K562 (cell line): ENCODE data around the gene CCDC158. TPM values are rescaled to one million over a fixed set of nuclear protein-coding genes. Genes with fewer than 3 reads are reported as not detected.

Experiments
- ATAC-seq: fragments of 200-7000 bp; cut with Tn5 transposase; 3 replicates; pipeline ENCODE4 v1.9.1; 2020; ENCODE audit warnings: moderate library complexity
- BruUV-seq: library from RNA; stranded (reverse); fragments of 400-500 nt; replicated peaks from 2 replicates; lab custom pipeline; 2021; lab: Mats Ljungman, UMichigan
- CTCF ChIA-PET: fragments of 300-600 bp; formaldehyde crosslinking; extraction: SDS; loops from one replicate; lab custom pipeline; 2021; ENCODE audit warnings: low intra/inter-chr PET ratio; lab: Yijun Ruan, JAX
- POLR2A ChIA-PET: fragments of 300-600, 350-650 bp; sonication (Branson Sonifier 250); formaldehyde crosslinking; extraction: SDS; loops from one replicate; lab custom pipeline; 2021; ENCODE audit warnings: antibody characterized with exemption, inconsistent platforms; lab: Yijun Ruan, JAX
- DNase-seq, 4 experiments: peaks; one replicate each; pipeline versions ENCODE4 v3.0.0 to v3.0.0-alpha.2; 2011 to 2018; ENCODE audit warnings: low spot score in 3 of 4, mixed read lengths in 3 of 4; ENCODE audit errors: extremely low read depth in 1 of 4
- FAIRE-seq: peaks from 2 replicates; lab custom pipeline; 2011; peaks lifted over from hg19 to GRCh38; lab: Jason Lieb, UNC
- H2AFZ ChIP-seq: 2 replicates; pipeline ENCODE4 v1.6.0; 2011; ENCODE audit warnings: low read depth, low read length, control low read depth, inconsistent platforms
- H3K27ac ChIP-seq: fragments of 200-600 bp; 3 replicates; pipeline ENCODE4 v1.8.0; 2011; ENCODE audit warnings: low read depth, mild to moderate bottlenecking, control low read depth, inconsistent platforms, low read length, moderate library complexity, mixed read lengths; ENCODE audit errors: extremely low read depth
- H3K27me3 ChIP-seq, 2 experiments: fragments of 300-600 bp in 1 of 2; 2 replicates in 1 of 2; 3 replicates in 1 of 2; pipeline versions ENCODE4 v1.6.0 to v1.8.0; 2011; ENCODE audit warnings: inconsistent platforms in 2 of 2, low read length in 2 of 2, mild to moderate bottlenecking in 1 of 2, mixed read lengths in 1 of 2, moderate library complexity in 1 of 2; ENCODE audit not compliant: control insufficient read depth in 2 of 2, insufficient read depth in 2 of 2
- H3K36me3 ChIP-seq: fragments of 300-600 bp; 3 replicates; pipeline ENCODE4 v1.8.0; 2011; ENCODE audit warnings: mild to moderate bottlenecking, low read length, inconsistent platforms; ENCODE audit not compliant: control insufficient read depth, insufficient read depth
- H3K4me1 ChIP-seq, 2 experiments: fragments of 200-600 bp in 1 of 2; replicated peaks in 1 of 2; 2 replicates in 1 of 2; 3 replicates in 1 of 2; pipeline versions ENCODE4 v1.5.1 to v1.8.0; 2011; ENCODE audit warnings: inconsistent platforms in 2 of 2, low read length in 2 of 2, mild to moderate bottlenecking in 1 of 2, mixed read lengths in 1 of 2, moderate library complexity in 1 of 2; ENCODE audit not compliant: control insufficient read depth in 2 of 2, insufficient read depth in 2 of 2
- H3K4me2 ChIP-seq: 2 replicates; pipeline ENCODE4 v1.6.1; 2011; ENCODE audit warnings: low read length, control low read depth, inconsistent platforms, mixed read lengths; ENCODE audit not compliant: insufficient read depth
- H3K4me3 ChIP-seq: fragments of 200-600 bp; sonication (generic), shearing (Covaris generic); 2 replicates; pipeline ENCODE4 v1.5.1; 2016; ENCODE audit warnings: control low read depth, inconsistent platforms
- H3K79me2 ChIP-seq: fragments of 200-600 bp; 3 replicates; pipeline ENCODE4 v1.8.0; 2011; ENCODE audit warnings: low read length, inconsistent platforms; ENCODE audit not compliant: control insufficient read depth, insufficient read depth
- H3K9ac ChIP-seq, 2 experiments: 2 replicates each; pipeline versions ENCODE4 v1.6.0 to v1.6.1; 2011; ENCODE audit warnings: low read depth in 2 of 2, low read length in 2 of 2, control low read depth in 1 of 2, inconsistent platforms in 1 of 2, mild to moderate bottlenecking in 1 of 2, mixed read lengths in 1 of 2; ENCODE audit not compliant: insufficient read depth in 1 of 2
- H3K9me1 ChIP-seq: one replicate; pipeline ENCODE4 v1.6.0; 2011; ENCODE audit warnings: inconsistent platforms, mild to moderate bottlenecking, low read length, moderate library complexity; ENCODE audit not compliant: control insufficient read depth, insufficient read depth
- H3K9me3 ChIP-seq: replicated peaks from 2 replicates; pipeline ENCODE4 v1.5.1; 2011; ENCODE audit warnings: low read depth, low read length, inconsistent platforms; ENCODE audit not compliant: control insufficient read depth, insufficient read depth
- H4K20me1 ChIP-seq: replicated peaks from 2 replicates; pipeline ENCODE4 v1.6.1; 2011; ENCODE audit warnings: low read length, inconsistent platforms, mixed read lengths; ENCODE audit not compliant: control insufficient read depth, insufficient read depth
- E2F3 ChIP-seq: fragments of 250-450 bp; sonication (Bioruptor Pico); IDR thresholded peaks from 2 replicates; pipeline ENCODE4 v1.4.0; 2020; ENCODE audit warnings: mild to moderate bottlenecking
- MYNN ChIP-seq, 2 experiments: sonication (generic); formaldehyde crosslinking in 1 of 2; IDR thresholded peaks; 2 replicates each; pipeline versions ENCODE4 v1.5.0 to v1.6.1; 2016 to 2020; ENCODE audit warnings: antibody characterized with exemption in 1 of 2, missing genetic modification reagents in 1 of 2
- NR4A1 ChIP-seq, 2 experiments: fragments of 250-450 bp in 1 of 2; fragments of 450-650 bp in 1 of 2; sonication (Bioruptor Pico) in 1 of 2; IDR thresholded peaks; 2 replicates each; pipeline versions ENCODE4 v1.4.0 to v1.6.1; 2016 to 2020; ENCODE audit warnings: mild to moderate bottlenecking in 2 of 2, missing compliant biosample characterization in 1 of 2, missing genetic modification characterization in 1 of 2, moderate library complexity in 1 of 2
- PHF20 ChIP-seq: fragments of 450-650 bp; IDR thresholded peaks from 2 replicates; pipeline ENCODE4 v1.6.1; 2018; ENCODE audit not compliant: partially characterized antibody
- RFX5 ChIP-seq: IDR thresholded peaks from 2 replicates; pipeline ENCODE4 v1.6.1; 2011; ENCODE audit warnings: low read depth, mild to moderate bottlenecking, improper control_type of control experiment, low read length
- TOE1 ChIP-seq, 2 experiments: fragments of 450-650 bp in 1 of 2; sonication (generic) in 1 of 2; formaldehyde crosslinking in 1 of 2; IDR thresholded peaks; 2 replicates each; pipeline versions ENCODE4 v1.7.1 to v1.8.0; 2016 to 2022; ENCODE audit warnings: borderline replicate concordance in 2 of 2, mild to moderate bottlenecking in 2 of 2, antibody characterized with exemption in 1 of 2, inconsistent platforms in 1 of 2, low read depth in 1 of 2, missing genetic modification reagents in 1 of 2, moderate library complexity in 1 of 2
- ZFPM2 ChIP-seq: fragments of 250-450 bp; sonication (Bioruptor Pico); IDR thresholded peaks from 2 replicates; pipeline ENCODE4 v1.5.1; 2022; ENCODE audit warnings: mild to moderate bottlenecking
- WGBS: fragments of 100-300 bp; shearing (Covaris generic); methylation state at CpG from one replicate; pipeline ENCODE4 v1.1.6; 2016; ENCODE audit warnings: low coverage, mixed read lengths; ENCODE audit not compliant: insufficient coverage; ENCODE audit errors: missing lambda C conversion rate; 5-methylcytosine and 5-hydroxymethylcytosine counted together
- in situ Hi-C: fragments of 300-500 bp; cut with MboI; formaldehyde crosslinking; loops from 4 replicates; pipeline ENCODE4 v1.15.0; 2018; ENCODE audit warnings: inconsistent platforms, mixed read lengths
- intact Hi-C: fragments of 100-400 bp; cut with micrococcal nuclease; formaldehyde crosslinking; loops from 2 replicates; pipeline ENCODE4 v1.14.2; 2022
- polyA plus RNA-seq, 8 experiments: library from polyadenylated mRNA; depleted of rRNA in 4 of 8; stranded (reverse) in 5 of 8; unstranded in 3 of 8; fragments of >200 nt; fragmentation: Nextera tagmentation in 2 of 8; fragmentation: Illumina TruSeq in 1 of 8; extraction: Ambion mirVana in 2 of 8; extraction: Trizol in 1 of 8; gene quantifications; 2 replicates each; pipeline versions ENCODE4 v1.2.1 to v1.2.3, GENCODE V29; 2011 to 2014; ENCODE audit warnings: inconsistent platforms in 1 of 8, missing spikeins in 1 of 8
- total RNA-seq, 7 experiments: library from RNA; depleted of rRNA in 6 of 7; stranded (reverse); fragments of >200 nt in 6 of 7; fragmentation: Illumina TruSeq in 2 of 7; extraction: Trizol in 2 of 7; gene quantifications; 2 replicates each; pipeline versions ENCODE4 v1.2.1 to v1.2.3, GENCODE V29; 2011 to 2021; ENCODE audit warnings: low replicate concordance in 1 of 7
- TF ChIP-seq, protein P1 (sequence below): fragments of 250-450 bp; sonication (Bioruptor Pico); IDR thresholded peaks from 2 replicates; pipeline ENCODE4 v1.9.0; 2021; ENCODE audit warnings: mild to moderate bottlenecking, inconsistent platforms
- TF ChIP-seq, protein P2 (sequence below): fragments of 250-450 bp; sonication (Bioruptor Pico); IDR thresholded peaks from 2 replicates; pipeline ENCODE4 v1.8.0; 2021; ENCODE audit warnings: moderate library complexity, mild to moderate bottlenecking, inconsistent platforms
- TF ChIP-seq, protein P3 (sequence below): fragments of 450-650 bp; formaldehyde crosslinking; IDR thresholded peaks from 2 replicates; pipeline ENCODE4 v1.4.0; 2022; ENCODE audit warnings: missing genetic modification characterization

CCDC158 gene
- total and polyA plus RNA-seq, 9 of the 15 experiments (the other 6 are each of a cell fraction or from before 2014, with no cell fraction given), result not detected

DNA sequence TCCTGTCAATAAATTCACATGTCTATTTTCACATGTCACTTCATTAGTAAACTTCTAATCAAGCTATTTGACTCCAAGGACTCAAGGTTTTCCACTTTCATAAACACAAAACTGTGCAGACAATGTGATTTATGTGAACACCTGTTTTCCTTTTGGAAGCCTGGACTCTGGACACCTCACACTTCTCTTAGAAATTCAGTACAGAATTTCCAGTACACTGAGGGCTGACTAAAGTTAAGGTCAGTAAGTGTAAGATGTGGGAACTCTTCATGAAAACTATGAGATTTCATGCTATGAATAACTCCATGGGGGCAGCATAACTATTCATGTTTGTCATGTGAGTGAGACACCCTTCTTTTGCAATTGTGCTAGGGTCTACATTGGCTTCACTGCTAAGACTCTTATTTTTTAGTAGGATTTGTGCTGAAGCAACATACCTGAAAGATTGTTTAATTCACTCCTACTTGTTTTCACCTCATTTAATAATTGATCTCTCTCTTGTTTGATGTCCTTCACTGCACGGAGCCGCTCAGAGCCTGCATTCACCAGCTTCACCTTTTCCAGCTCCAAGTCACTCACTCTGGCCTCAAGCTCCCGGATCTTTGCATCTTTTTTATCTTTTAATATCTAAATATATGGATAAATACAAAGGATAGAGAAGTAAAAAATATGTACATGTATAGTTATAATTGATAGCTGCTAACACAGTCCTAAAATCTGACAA, 59.1 kb downstream of the CCDC158 start:
- POLR2A ChIA-PET, result no interaction called here
- no peaks in the 10 kb centered on the region for H3K9me1 ChIP-seq
- 65% methylated on average over 3 of the region's 3 CpGs for WGBS
- no peak overlapping the region for H3K4me3 ChIP-seq
- H3K4me1 ChIP-seq, result no peaks in the 10 kb centered on the region; a peak in 1 of 5 replicates
- H3K4me2 ChIP-seq, result no peak overlapping the region
- ATAC-seq (no peak), FAIRE-seq (no peak), DNase-seq (no peak)
- no peaks in the 10 kb centered on the region; the same call in 1 of the 2 replicates for H3K9me3 ChIP-seq
- intact Hi-C loops, result no loop called here
- no peak overlapping the region for H3K27ac ChIP-seq
- in situ Hi-C loops, result no loop called here
- no peaks in the 10 kb centered on the region for H3K36me3 ChIP-seq
- no peaks in the 10 kb centered on the region for H3K79me2 ChIP-seq
- TF ChIP-seq MYNN (IDR thresholded peaks at IDR 0.05) (no peak), MYNN (CRISPR knock-in tag; IDR thresholded peaks at IDR 0.05) (no peak), PHF20 (no peak), E2F3 (CRISPR knock-in tag) (no peak), ZFPM2 (no peak), TOE1 (IDR thresholded peaks at IDR 0.05; ENCODE audit: borderline replicate concordance) (no peak), TOE1 (CRISPR knock-in tag; IDR thresholded peaks at IDR 0.05; ENCODE audit: borderline replicate concordance, low read depth) (no peak), RFX5 (no peak), NR4A1 (CRISPR knock-in tag; IDR thresholded peaks at IDR 0.05) (no peak), NR4A1 (tag; IDR thresholded peaks at IDR 0.05) (no peak)
- TF ChIP-seq, protein P1, sequence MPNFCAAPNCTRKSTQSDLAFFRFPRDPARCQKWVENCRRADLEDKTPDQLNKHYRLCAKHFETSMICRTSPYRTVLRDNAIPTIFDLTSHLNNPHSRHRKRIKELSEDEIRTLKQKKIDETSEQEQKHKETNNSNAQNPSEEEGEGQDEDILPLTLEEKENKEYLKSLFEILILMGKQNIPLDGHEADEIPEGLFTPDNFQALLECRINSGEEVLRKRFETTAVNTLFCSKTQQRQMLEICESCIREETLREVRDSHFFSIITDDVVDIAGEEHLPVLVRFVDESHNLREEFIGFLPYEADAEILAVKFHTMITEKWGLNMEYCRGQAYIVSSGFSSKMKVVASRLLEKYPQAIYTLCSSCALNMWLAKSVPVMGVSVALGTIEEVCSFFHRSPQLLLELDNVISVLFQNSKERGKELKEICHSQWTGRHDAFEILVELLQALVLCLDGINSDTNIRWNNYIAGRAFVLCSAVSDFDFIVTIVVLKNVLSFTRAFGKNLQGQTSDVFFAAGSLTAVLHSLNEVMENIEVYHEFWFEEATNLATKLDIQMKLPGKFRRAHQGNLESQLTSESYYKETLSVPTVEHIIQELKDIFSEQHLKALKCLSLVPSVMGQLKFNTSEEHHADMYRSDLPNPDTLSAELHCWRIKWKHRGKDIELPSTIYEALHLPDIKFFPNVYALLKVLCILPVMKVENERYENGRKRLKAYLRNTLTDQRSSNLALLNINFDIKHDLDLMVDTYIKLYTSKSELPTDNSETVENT, result no peak
- TF ChIP-seq, protein P2, sequence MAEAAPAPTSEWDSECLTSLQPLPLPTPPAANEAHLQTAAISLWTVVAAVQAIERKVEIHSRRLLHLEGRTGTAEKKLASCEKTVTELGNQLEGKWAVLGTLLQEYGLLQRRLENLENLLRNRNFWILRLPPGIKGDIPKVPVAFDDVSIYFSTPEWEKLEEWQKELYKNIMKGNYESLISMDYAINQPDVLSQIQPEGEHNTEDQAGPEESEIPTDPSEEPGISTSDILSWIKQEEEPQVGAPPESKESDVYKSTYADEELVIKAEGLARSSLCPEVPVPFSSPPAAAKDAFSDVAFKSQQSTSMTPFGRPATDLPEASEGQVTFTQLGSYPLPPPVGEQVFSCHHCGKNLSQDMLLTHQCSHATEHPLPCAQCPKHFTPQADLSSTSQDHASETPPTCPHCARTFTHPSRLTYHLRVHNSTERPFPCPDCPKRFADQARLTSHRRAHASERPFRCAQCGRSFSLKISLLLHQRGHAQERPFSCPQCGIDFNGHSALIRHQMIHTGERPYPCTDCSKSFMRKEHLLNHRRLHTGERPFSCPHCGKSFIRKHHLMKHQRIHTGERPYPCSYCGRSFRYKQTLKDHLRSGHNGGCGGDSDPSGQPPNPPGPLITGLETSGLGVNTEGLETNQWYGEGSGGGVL (CRISPR knock-in tag), result no peak
- TF ChIP-seq, protein P3, sequence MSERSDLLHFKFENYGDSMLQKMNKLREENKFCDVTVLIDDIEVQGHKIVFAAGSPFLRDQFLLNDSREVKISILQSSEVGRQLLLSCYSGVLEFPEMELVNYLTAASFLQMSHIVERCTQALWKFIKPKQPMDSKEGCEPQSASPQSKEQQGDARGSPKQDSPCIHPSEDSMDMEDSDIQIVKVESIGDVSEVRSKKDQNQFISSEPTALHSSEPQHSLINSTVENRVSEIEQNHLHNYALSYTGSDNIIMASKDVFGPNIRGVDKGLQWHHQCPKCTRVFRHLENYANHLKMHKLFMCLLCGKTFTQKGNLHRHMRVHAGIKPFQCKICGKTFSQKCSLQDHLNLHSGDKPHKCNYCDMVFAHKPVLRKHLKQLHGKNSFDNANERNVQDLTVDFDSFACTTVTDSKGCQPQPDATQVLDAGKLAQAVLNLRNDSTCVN (CRISPR knock-in tag), result no peak
- no peaks in the 10 kb centered on the region for H3K27me3 ChIP-seq
- H2AFZ ChIP-seq, result no peak overlapping the region
- no peaks in the 10 kb centered on the region for H4K20me1 ChIP-seq
- no TSS peak for BruUV-seq
- no peak overlapping the region for H3K9ac ChIP-seq
- CTCF ChIA-PET, result no interaction called here
